GM23338 (cell line): ENCODE results near the gene UTP18.

ENCODE experiments used
- CTCF ChIP-seq, 2 experiments: fragments of 200-600 bp in 1 of 2; sonication (generic) in 1 of 2; conservative IDR thresholded peaks; 2 replicates each; pipeline versions ENCODE4 v1.5.1 to v1.6.1; 2016 to 2017; ENCODE audit warnings: antibody characterized with exemption in 2 of 2, low read depth in 2 of 2, mild to moderate bottlenecking in 2 of 2, moderate library complexity in 1 of 2
- EZH2phosphoT487 ChIP-seq: fragments of 200-600 bp; sonication (generic); IDR thresholded peaks from one replicate; pipeline ENCODE4 v1.8.1; 2018; ENCODE audit warnings: antibody characterized with exemption; ENCODE audit not compliant: unreplicated experiment
- POLR2AphosphoS5 ChIP-seq: IDR thresholded peaks from 2 replicates; pipeline ENCODE4 v1.6.1; 2016; ENCODE audit warnings: antibody characterized with exemption, low read depth

GRCh38 chr17:51250314-51250840 is 10.0 kb upstream of the UTP18 start:
- TF ChIP-seq CTCF (conservative IDR thresholded peaks at IDR 0.05; ENCODE audit: low read depth in 2 of 2) (no peak), EZH2phosphoT487 (no peak), POLR2AphosphoS5 (no peak)
